Stimulated activated naive CD8-positive, alpha-beta T cell treated with anti-CD3 and anti-CD28 coated beads, Interleukin-15, Interleukin-2, amounts not matched to agents 100 ng/mL and 50 ng/mL, for 24 hours (primary cell): Measurements from ENCODE around the gene CDYL.
"Not testable (repeated sequence)": the region's sequence is repeated elsewhere in the genome, so short reads cannot be mapped to it uniquely, and the experiment has no call there.

Experiments used
- H3K27ac Mint-ChIP-seq: one replicate; pipeline ENCODE4 v1.8.0; 2021; ENCODE audit warnings: mild to moderate bottlenecking, mixed read lengths
- H3K27me3 Mint-ChIP-seq: one replicate; pipeline ENCODE4 v1.8.0; 2021; ENCODE audit warnings: mixed read lengths
- H3K36me3 Mint-ChIP-seq: one replicate; pipeline ENCODE4 v1.8.0; 2021; ENCODE audit warnings: low read depth, mixed read lengths
- H3K4me1 Mint-ChIP-seq: one replicate; pipeline ENCODE4 v1.8.0; 2021; ENCODE audit warnings: low read depth, mixed read lengths
- H3K4me3 Mint-ChIP-seq: one replicate; pipeline ENCODE4 v1.8.0; 2021; ENCODE audit warnings: mild to moderate bottlenecking, mixed read lengths
- H3K9me3 Mint-ChIP-seq: one replicate; pipeline ENCODE4 v1.8.0; 2021; ENCODE audit warnings: mixed read lengths

CDYL gene

DNA sequence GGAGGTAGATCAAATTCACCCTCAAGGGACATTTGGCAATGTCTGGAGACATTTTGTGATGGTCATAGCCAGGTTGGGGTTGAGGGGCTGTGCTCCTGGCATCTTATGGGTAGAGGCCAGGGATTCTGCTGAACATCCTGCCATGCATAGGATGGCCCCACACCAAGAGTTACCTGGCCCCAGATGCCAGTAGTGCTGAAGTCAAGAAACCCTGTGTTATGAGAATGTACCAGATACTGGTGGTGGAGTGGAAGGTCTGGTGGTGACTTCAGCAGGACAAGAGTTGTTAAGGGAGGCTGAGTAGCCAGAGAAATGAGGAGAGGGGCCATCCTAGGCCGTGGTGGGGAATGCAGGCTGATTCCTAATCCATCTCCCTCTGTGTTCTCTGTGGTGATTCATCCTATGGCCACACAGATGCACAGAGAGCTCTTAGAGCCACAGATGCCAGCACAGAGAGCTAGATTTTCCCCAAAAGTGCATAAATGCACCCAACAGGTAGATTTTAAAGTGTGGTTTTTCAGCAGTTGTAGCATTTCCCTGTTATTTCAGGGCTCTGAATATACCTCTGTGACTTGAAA is 43.6 kb downstream of the CDYL start:
- Mint-ChIP-seq H3K4me3 (no peak overlapping the region), H3K27me3 (no peaks in the 10 kb centered on the region)

GRCh38 chr6:4820704-4821276 is 44.6 kb downstream of the CDYL start:
- no peaks in the 10 kb centered on the region for H3K27me3 Mint-ChIP-seq
- peaks cover 10% of the 10 kb centered on the region for H3K9me3 Mint-ChIP-seq
- H3K4me1 Mint-ChIP-seq = peaks cover 49% of the 10 kb centered on the region
- no peak overlapping the region for H3K27ac Mint-ChIP-seq
- peaks cover 22% of the 10 kb centered on the region for H3K36me3 Mint-ChIP-seq
- no peak overlapping the region for H3K4me3 Mint-ChIP-seq

More for the DNA sequence above, 43.6 kb downstream of the CDYL start:
- Mint-ChIP-seq H3K4me1 (peaks cover 57% of the 10 kb centered on the region), H3K27ac (no peak overlapping the region), H3K9me3 (peaks cover 5% of the 10 kb centered on the region), H3K36me3 (peaks cover 17% of the 10 kb centered on the region)

DNA sequence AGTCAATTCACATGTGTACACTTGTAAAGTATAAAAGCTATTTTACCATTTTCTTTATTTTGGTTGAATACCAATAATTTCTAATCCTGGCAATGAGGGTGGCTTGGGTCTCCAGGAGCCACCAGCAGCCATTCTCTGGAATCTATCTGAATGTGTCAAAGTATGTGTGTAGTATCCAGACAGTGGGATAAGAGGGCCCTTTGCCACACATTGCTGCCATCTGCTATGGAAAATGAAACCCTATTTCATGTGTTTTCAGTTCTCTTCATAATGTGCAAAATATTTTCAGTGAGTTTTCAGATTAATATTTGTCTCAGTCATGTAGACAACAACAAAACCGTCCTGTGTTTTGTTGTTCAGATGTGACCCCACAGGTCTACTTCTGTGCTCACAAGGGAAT is 46.3 kb downstream of the CDYL start:
- H3K27me3 Mint-ChIP-seq = no peaks in the 10 kb centered on the region
- peaks cover 20% of the 10 kb centered on the region for H3K9me3 Mint-ChIP-seq
- peaks cover 34% of the 10 kb centered on the region for H3K36me3 Mint-ChIP-seq
- H3K4me1 Mint-ChIP-seq = peaks cover 49% of the 10 kb centered on the region
- H3K4me3 Mint-ChIP-seq = no peak overlapping the region
- H3K27ac Mint-ChIP-seq = no peak overlapping the region

GRCh38 chr6:4828187-4828698 is 52.0 kb downstream of the CDYL start:
- Mint-ChIP-seq H3K4me3 (no peak overlapping the region), H3K36me3 (peaks cover 43% of the 10 kb centered on the region), H3K27ac (no peak overlapping the region), H3K9me3 (peaks cover 37% of the 10 kb centered on the region), H3K4me1 (peaks cover 19% of the 10 kb centered on the region), H3K27me3 (no peaks in the 10 kb centered on the region)

- no peak overlapping the region for H3K27ac Mint-ChIP-seq
- no peak overlapping the region for H3K4me3 Mint-ChIP-seq
- peaks cover 14% of the 10 kb centered on the region for H3K4me1 Mint-ChIP-seq
- peaks cover 37% of the 10 kb centered on the region for H3K36me3 Mint-ChIP-seq
- no peaks in the 10 kb centered on the region for H3K27me3 Mint-ChIP-seq
- H3K9me3 Mint-ChIP-seq = peaks cover 31% of the 10 kb centered on the region
Observed at GRCh38 chr6:4829089-4829488, 52.9 kb downstream of the CDYL start.

DNA sequence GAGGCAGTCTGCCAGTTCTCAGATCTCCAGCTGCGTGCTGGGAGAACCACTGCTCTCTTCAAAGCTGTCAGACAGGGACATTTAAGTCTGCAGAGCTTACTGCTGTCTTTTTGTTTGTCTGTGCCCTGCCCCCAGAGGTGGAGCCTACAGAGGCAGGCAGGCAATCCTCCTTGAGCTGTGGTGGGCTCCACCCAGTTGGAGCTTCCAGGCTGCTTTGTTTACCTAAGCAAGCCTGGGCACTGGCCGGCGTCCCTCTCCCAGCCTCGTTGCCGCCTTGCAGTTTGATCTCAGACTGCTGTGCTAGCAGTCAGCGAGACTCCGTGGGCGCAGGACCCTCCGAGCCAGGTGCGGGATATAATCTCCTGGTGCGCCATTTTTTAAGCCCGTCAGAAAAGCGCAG is 59.3 kb downstream of the CDYL start:
- H3K36me3 Mint-ChIP-seq = peaks cover 36% of the 10 kb centered on the region
- not testable (repeated sequence) for H3K4me3 Mint-ChIP-seq, H3K27me3 Mint-ChIP-seq, H3K27ac Mint-ChIP-seq
- H3K4me1 Mint-ChIP-seq = peaks cover 22% of the 10 kb centered on the region
- peaks cover 16% of the 10 kb centered on the region for H3K9me3 Mint-ChIP-seq

DNA sequence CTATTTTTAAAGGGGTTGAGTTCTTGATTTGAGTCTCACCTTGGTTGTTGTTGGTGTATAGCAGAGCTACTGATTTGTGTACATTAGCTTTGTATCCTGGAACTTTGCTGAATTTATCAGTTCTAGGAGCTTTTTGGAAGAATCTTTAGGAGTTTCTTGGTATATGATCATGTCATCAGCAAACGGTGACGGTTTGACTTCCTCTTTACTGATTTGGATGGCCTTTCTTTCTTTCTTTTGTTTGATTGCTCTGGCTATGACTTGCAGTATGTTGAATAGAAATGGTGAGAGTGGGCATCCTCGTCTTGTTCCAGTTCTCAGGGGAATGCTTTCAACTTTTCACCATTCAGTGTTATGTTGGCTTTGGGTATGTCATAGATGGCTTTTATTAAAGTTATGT is 64.0 kb downstream of the CDYL start:
- H3K9me3 Mint-ChIP-seq = peaks cover 34% of the 10 kb centered on the region
- H3K27ac Mint-ChIP-seq = no peak overlapping the region
- no peak overlapping the region for H3K4me3 Mint-ChIP-seq
- peaks cover 44% of the 10 kb centered on the region for H3K4me1 Mint-ChIP-seq
- no peaks in the 10 kb centered on the region for H3K27me3 Mint-ChIP-seq
- H3K36me3 Mint-ChIP-seq = peaks cover 62% of the 10 kb centered on the region

- Mint-ChIP-seq H3K27me3 (no peaks in the 10 kb centered on the region), H3K36me3 (peaks cover 39% of the 10 kb centered on the region), H3K4me3 (no peak overlapping the region), H3K4me1 (peaks cover 56% of the 10 kb centered on the region), H3K9me3 (peaks cover 28% of the 10 kb centered on the region), H3K27ac (no peak overlapping the region)
Observed at GRCh38 chr6:4844108-4844507, 67.9 kb downstream of the CDYL start.

GRCh38 chr6:4846387-4846786 is 70.2 kb downstream of the CDYL start:
- Mint-ChIP-seq H3K9me3 (peaks cover 14% of the 10 kb centered on the region), H3K36me3 (peaks cover 23% of the 10 kb centered on the region), H3K27ac (no peak overlapping the region), H3K4me1 (peaks cover 51% of the 10 kb centered on the region), H3K4me3 (no peak overlapping the region), H3K27me3 (no peaks in the 10 kb centered on the region)

GRCh38 chr6:4848382-4849068 is 72.3 kb downstream of the CDYL start:
- H3K9me3 Mint-ChIP-seq = peaks cover 9% of the 10 kb centered on the region
- H3K27me3 Mint-ChIP-seq = no peaks in the 10 kb centered on the region
- peaks cover 53% of the 10 kb centered on the region for H3K4me1 Mint-ChIP-seq
- H3K27ac Mint-ChIP-seq = no peak overlapping the region
- H3K4me3 Mint-ChIP-seq = no peak overlapping the region
- peaks cover 9% of the 10 kb centered on the region for H3K36me3 Mint-ChIP-seq

DNA sequence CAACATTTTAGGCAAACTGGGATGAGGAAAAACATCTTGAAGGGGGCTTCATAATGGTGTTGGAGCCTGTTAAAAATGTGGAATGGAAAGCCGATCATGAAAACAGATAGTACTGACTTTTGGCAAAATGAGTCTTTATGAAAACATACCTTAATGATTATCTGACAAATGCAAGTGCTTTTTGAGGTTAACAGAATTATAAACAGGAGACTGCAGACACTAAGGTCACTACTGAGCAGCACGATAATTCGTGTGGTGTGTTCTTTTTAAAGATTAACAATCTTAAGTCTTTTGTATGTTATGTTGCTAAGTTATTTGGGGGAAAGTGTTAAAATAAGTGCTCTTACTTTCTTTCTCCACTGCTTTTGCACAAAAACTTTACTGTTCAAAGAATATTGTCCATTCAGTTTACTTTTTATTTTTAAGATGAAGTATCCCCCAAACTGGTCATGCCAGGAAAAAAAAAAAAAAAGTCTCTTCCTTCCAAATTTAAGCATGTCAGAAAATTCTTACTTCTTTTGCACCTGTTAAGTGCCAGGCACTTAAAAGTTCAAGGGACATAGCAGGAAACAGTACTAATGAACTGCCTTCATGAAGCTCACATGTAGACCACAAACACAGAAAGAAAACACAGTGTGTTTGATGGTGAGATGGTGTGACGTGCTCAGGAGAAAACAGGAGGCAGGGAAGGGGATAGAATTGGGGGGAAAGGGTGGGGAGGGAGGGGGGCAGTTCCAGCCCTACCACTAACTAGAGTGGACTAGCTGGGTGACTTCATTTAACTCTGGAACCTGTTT is 73.2 kb downstream of the CDYL start:
- Mint-ChIP-seq H3K4me3 (no peak overlapping the region), H3K4me1 (peaks cover 60% of the 10 kb centered on the region), H3K27ac (no peak overlapping the region), H3K9me3 (peaks cover 2% of the 10 kb centered on the region), H3K36me3 (peaks cover 2% of the 10 kb centered on the region), H3K27me3 (no peaks in the 10 kb centered on the region)

DNA sequence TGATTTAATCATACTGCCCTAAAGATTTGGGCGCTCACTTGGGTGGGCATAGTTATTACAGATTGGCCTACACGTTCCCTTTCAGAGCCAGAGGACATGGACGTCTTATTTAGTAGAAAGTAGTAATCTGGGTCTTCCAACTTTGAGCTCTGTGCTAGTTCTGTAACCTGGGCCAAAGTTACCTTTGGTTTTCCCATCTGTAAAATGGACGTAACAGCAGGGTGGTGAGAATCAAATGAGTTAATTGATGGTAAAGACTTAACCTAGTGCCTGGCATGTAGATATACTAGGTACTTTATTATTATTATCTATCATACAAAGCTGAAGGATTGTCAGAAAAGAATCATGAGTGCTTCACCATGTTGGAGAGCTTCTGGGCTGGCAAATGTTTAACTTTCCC is 74.8 kb downstream of the CDYL start:
- peaks cover 6% of the 10 kb centered on the region for H3K36me3 Mint-ChIP-seq
- H3K27me3 Mint-ChIP-seq = no peaks in the 10 kb centered on the region
- H3K9me3 Mint-ChIP-seq = no peaks in the 10 kb centered on the region
- no peak overlapping the region for H3K4me3 Mint-ChIP-seq
- H3K27ac Mint-ChIP-seq = no peak overlapping the region
- H3K4me1 Mint-ChIP-seq = peaks cover 70% of the 10 kb centered on the region

- H3K36me3 Mint-ChIP-seq, H3K9me3 Mint-ChIP-seq, H3K4me3 Mint-ChIP-seq, H3K27ac Mint-ChIP-seq, H3K27me3 Mint-ChIP-seq: not testable (repeated sequence)
- peaks cover 77% of the 10 kb centered on the region for H3K4me1 Mint-ChIP-seq
Observed at GRCh38 chr6:4852186-4852585, 76.0 kb downstream of the CDYL start.

DNA sequence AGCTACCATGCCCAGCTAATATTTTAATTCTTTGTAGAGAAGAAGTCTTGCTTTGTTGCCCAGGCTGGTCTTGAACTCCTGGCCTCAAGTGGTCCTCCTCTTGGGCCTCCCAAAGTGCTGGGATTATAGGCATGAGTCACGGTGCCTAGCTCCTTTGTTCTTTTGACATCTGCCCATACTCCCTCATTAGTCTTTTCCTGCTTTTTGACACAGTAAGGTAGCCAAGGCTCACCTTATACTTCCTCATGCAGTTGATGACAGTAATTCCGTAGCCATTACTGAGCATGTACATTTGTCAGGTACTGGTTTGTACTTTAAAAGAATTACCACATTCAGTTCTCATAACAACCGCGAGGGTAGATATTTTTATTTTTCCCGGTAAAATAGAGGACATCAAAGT is 76.7 kb downstream of the CDYL start:
- Mint-ChIP-seq H3K4me1 (peaks cover 77% of the 10 kb centered on the region), H3K9me3 (no peaks in the 10 kb centered on the region), H3K27me3 (no peaks in the 10 kb centered on the region), H3K27ac (peak overlapping the region; percentile 33), H3K36me3 (peaks cover 6% of the 10 kb centered on the region), H3K4me3 (no peak overlapping the region)

- Mint-ChIP-seq H3K4me3 (no peak overlapping the region), H3K4me1 (peaks cover 77% of the 10 kb centered on the region), H3K36me3 (peaks cover 6% of the 10 kb centered on the region), H3K27ac (no peak overlapping the region), H3K9me3 (no peaks in the 10 kb centered on the region), H3K27me3 (no peaks in the 10 kb centered on the region)
Observed at GRCh38 chr6:4853349-4853748, 77.1 kb downstream of the CDYL start.
